Measurements from ENCODE around the gene IGSF8.

DNA sequence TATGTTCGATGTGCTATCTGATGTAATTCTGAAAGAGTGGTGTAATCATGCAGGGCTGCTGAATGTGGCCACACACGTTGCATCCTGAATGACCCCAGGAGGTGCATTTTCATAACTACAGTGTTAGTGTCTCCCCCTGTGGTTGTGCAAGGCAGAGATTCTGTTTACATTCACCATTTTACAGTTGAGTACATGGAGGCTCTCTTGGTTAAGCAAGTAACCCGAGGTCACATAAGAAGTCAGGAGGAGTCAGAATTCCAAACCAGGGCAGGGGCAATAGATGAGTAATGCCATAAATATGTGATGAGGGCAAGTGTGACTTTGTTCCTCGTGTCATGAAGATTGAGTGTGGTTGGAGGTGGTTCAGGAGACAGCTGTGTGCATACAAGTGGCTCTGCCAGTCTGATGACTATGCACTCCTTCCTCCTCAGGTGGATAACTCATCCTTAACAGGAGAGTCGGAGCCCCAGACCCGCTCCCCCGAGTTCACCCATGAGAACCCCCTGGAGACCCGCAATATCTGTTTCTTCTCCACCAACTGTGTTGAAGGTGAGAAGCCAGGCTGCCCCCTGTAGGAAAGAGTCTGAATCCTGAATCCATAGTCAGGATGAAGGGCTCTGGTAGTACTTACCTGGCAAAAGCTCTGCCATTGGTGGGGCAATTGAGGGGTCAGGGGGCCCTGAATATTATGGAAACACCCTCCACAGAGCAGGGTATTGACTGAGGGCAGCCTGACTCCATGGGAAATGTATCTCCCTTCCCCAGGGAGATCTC is 26.5 kb upstream of the IGSF8 start:
- TF ChIP-seq POLR2AphosphoS5 (IDR thresholded peaks at IDR 0.05; ENCODE audit: low read depth, low read length) = no peak
- TF ChIP-seq TAF1 (IDR thresholded peaks at IDR 0.05; ENCODE audit: borderline replicate concordance, low read depth, low read length) = no peak
- no peak for TF ChIP-seq POLR2A (IDR thresholded peaks at IDR 0.05; ENCODE audit: low read depth, low read length)

All from GM12892 (cell line).